Measurements from ENCODE around the gene ARX. TPM values are rescaled to one million over a fixed set of nuclear protein-coding genes. Genes with fewer than 3 reads are reported as not detected.
A peak's percentile ranks its signal among the peaks of the same experiment; 100 is the strongest.

Gene ARX
- not detected for total RNA-seq

- no peak within 1 kb of the TSS for H3K27ac Mint-ChIP-seq
- H3K27me3 Mint-ChIP-seq: peaks cover 31% of the 10 kb centered on the region in 2 donors
- DNase-seq (ENCODE audit: low spot score) (no peak), ATAC-seq (peak; percentile 64 to 80)
- H3K36me3 Mint-ChIP-seq: no peaks in the 10 kb centered on the region
- peak within 1 kb of the TSS; percentile 20 for H3K4me3 Mint-ChIP-seq
- peaks cover 5 to 22% of the 10 kb centered on the region in 2 donors for H3K4me1 Mint-ChIP-seq (ENCODE audit: low read depth in 2 of 2)
- no peaks in the 10 kb centered on the region for H3K9me3 Mint-ChIP-seq
Measured at GRCh38 chrX:25015486-25016360, at the start of gene ARX. Gene ARX, minus strand, starts transcription at chrX:25015965. Its CDS starts 228 bp downstream, at chrX:25015737.

GRCh38 chrX:25059273-25059672, 43.5 kb upstream of the ARX start:
- no peak overlapping the region for H3K27ac Mint-ChIP-seq
- H3K36me3 Mint-ChIP-seq: no peaks in the 10 kb centered on the region
- peaks cover 0 to 11% of the 10 kb centered on the region in 2 donors for H3K27me3 Mint-ChIP-seq
- DNase-seq (ENCODE audit: low spot score) (no peak), ATAC-seq (no peak)
- no peaks in the 10 kb centered on the region for H3K4me1 Mint-ChIP-seq (ENCODE audit: low read depth in 2 of 2)
- no peak overlapping the region for H3K4me3 Mint-ChIP-seq
- no peaks in the 10 kb centered on the region for H3K9me3 Mint-ChIP-seq

- no peaks in the 10 kb centered on the region for H3K9me3 Mint-ChIP-seq
- no peaks in the 10 kb centered on the region for H3K36me3 Mint-ChIP-seq
- peaks cover 0 to 9% of the 10 kb centered on the region in 2 donors for H3K27me3 Mint-ChIP-seq
- no peak overlapping the region for H3K27ac Mint-ChIP-seq
- no peak for DNase-seq (ENCODE audit: low spot score)
- no peak for ATAC-seq
- no peak overlapping the region for H3K4me3 Mint-ChIP-seq
- peaks cover 7 to 8% of the 10 kb centered on the region in 2 donors for H3K4me1 Mint-ChIP-seq (ENCODE audit: low read depth in 2 of 2)
Measured at GRCh38 chrX:25052798-25053534, 37.2 kb upstream of the ARX start.

GRCh38 chrX:25049971-25050370, 34.2 kb upstream of the ARX start:
- no peaks in the 10 kb centered on the region for H3K9me3 Mint-ChIP-seq
- H3K4me3 Mint-ChIP-seq: no peak overlapping the region
- no peaks in the 10 kb centered on the region for H3K36me3 Mint-ChIP-seq
- H3K27me3 Mint-ChIP-seq: peaks cover 0 to 8% of the 10 kb centered on the region in 2 donors
- ATAC-seq: no peak
- no peak overlapping the region for H3K27ac Mint-ChIP-seq
- H3K4me1 Mint-ChIP-seq (ENCODE audit: low read depth in 2 of 2): peaks cover 7 to 8% of the 10 kb centered on the region in 2 donors
- DNase-seq (ENCODE audit: low spot score): no peak

GRCh38 chrX:25049357-25049756, 33.6 kb upstream of the ARX start:
- DNase-seq (ENCODE audit: low spot score): no peak
- Mint-ChIP-seq H3K36me3 (no peaks in the 10 kb centered on the region), H3K27ac (no peak overlapping the region), H3K4me3 (no peak overlapping the region), H3K27me3 (peaks cover 0 to 8% of the 10 kb centered on the region in 2 donors), H3K9me3 (no peaks in the 10 kb centered on the region), H3K4me1 (ENCODE audit: low read depth in 2 of 2) (peaks cover 7 to 8% of the 10 kb centered on the region in 2 donors)
- ATAC-seq: no peak

- peaks cover 7 to 8% of the 10 kb centered on the region in 2 donors for H3K4me1 Mint-ChIP-seq (ENCODE audit: low read depth in 2 of 2)
- ATAC-seq (no peak), DNase-seq (ENCODE audit: low spot score) (no peak)
- H3K27me3 Mint-ChIP-seq: peaks cover 0 to 10% of the 10 kb centered on the region in 2 donors
- H3K27ac Mint-ChIP-seq: no peak overlapping the region
- H3K36me3 Mint-ChIP-seq: no peaks in the 10 kb centered on the region
- H3K9me3 Mint-ChIP-seq: no peaks in the 10 kb centered on the region
- no peak overlapping the region for H3K4me3 Mint-ChIP-seq
Measured at GRCh38 chrX:25048178-25048577, 32.4 kb upstream of the ARX start.

- Mint-ChIP-seq H3K4me3 (no peak overlapping the region), H3K4me1 (ENCODE audit: low read depth in 2 of 2) (no peaks in the 10 kb centered on the region), H3K27ac (no peak overlapping the region), H3K27me3 (peaks cover 0 to 4% of the 10 kb centered on the region in 2 donors), H3K9me3 (no peaks in the 10 kb centered on the region), H3K36me3 (no peaks in the 10 kb centered on the region)
- ATAC-seq: no peak
- DNase-seq (ENCODE audit: low spot score): no peak
Measured at GRCh38 chrX:25043192-25043591, 27.4 kb upstream of the ARX start.

GRCh38 chrX:25039036-25039435, 23.3 kb upstream of the ARX start:
- Mint-ChIP-seq H3K4me3 (no peak overlapping the region), H3K27me3 (peaks cover 7 to 8% of the 10 kb centered on the region in 2 donors), H3K9me3 (no peaks in the 10 kb centered on the region), H3K4me1 (ENCODE audit: low read depth in 2 of 2) (no peaks in the 10 kb centered on the region), H3K27ac (no peak overlapping the region), H3K36me3 (no peaks in the 10 kb centered on the region)
- ATAC-seq (no peak), DNase-seq (ENCODE audit: low spot score) (no peak)

GRCh38 chrX:25034889-25035288, 19.1 kb upstream of the ARX start:
- H3K27ac Mint-ChIP-seq: no peak overlapping the region
- no peaks in the 10 kb centered on the region for H3K36me3 Mint-ChIP-seq
- H3K9me3 Mint-ChIP-seq: no peaks in the 10 kb centered on the region
- no peak for ATAC-seq
- peaks cover 8 to 9% of the 10 kb centered on the region in 2 donors for H3K27me3 Mint-ChIP-seq
- H3K4me3 Mint-ChIP-seq: no peak overlapping the region
- no peak for DNase-seq (ENCODE audit: low spot score)
- no peaks in the 10 kb centered on the region for H3K4me1 Mint-ChIP-seq (ENCODE audit: low read depth in 2 of 2)

- H3K9me3 Mint-ChIP-seq: no peaks in the 10 kb centered on the region
- peaks cover 8 to 24% of the 10 kb centered on the region in 2 donors for H3K27me3 Mint-ChIP-seq
- DNase-seq (ENCODE audit: low spot score) (no peak), ATAC-seq (no peak)
- no peaks in the 10 kb centered on the region for H3K4me1 Mint-ChIP-seq (ENCODE audit: low read depth in 2 of 2)
- no peaks in the 10 kb centered on the region for H3K36me3 Mint-ChIP-seq
- H3K27ac Mint-ChIP-seq: no peak overlapping the region
- no peak overlapping the region for H3K4me3 Mint-ChIP-seq
Measured at GRCh38 chrX:25029288-25029825, 13.6 kb upstream of the ARX start.

GRCh38 chrX:25028726-25029125, 13.0 kb upstream of the ARX start:
- H3K27me3 Mint-ChIP-seq: peaks cover 15 to 29% of the 10 kb centered on the region in 2 donors
- DNase-seq (ENCODE audit: low spot score) (no peak), ATAC-seq (no peak)
- H3K27ac Mint-ChIP-seq: no peak overlapping the region
- H3K9me3 Mint-ChIP-seq: no peaks in the 10 kb centered on the region
- no peak overlapping the region for H3K4me3 Mint-ChIP-seq
- no peaks in the 10 kb centered on the region for H3K36me3 Mint-ChIP-seq
- peaks cover 0 to 5% of the 10 kb centered on the region in 2 donors for H3K4me1 Mint-ChIP-seq (ENCODE audit: low read depth in 2 of 2)

GRCh38 chrX:25026576-25026975, 10.8 kb upstream of the ARX start:
- ATAC-seq: no peak
- Mint-ChIP-seq H3K27me3 (peaks cover 29 to 46% of the 10 kb centered on the region in 2 donors), H3K9me3 (no peaks in the 10 kb centered on the region), H3K4me1 (ENCODE audit: low read depth in 2 of 2) (peaks cover 4 to 15% of the 10 kb centered on the region in 2 donors), H3K4me3 (no peak overlapping the region), H3K36me3 (peaks cover 6% of the 10 kb centered on the region), H3K27ac (no peak overlapping the region)
- DNase-seq (ENCODE audit: low spot score): no peak

GRCh38 chrX:25025615-25026014, 9.8 kb upstream of the ARX start:
- no peak overlapping the region for H3K4me3 Mint-ChIP-seq
- DNase-seq (ENCODE audit: low spot score): no peak
- peaks cover 34 to 45% of the 10 kb centered on the region in 2 donors for H3K27me3 Mint-ChIP-seq
- H3K36me3 Mint-ChIP-seq: peaks cover 6% of the 10 kb centered on the region
- peaks cover 4 to 15% of the 10 kb centered on the region in 2 donors for H3K4me1 Mint-ChIP-seq (ENCODE audit: low read depth in 2 of 2)
- ATAC-seq: no peak
- H3K27ac Mint-ChIP-seq: no peak overlapping the region
- no peaks in the 10 kb centered on the region for H3K9me3 Mint-ChIP-seq

- ATAC-seq: no peak
- Mint-ChIP-seq H3K27me3 (peaks cover 37 to 42% of the 10 kb centered on the region in 2 donors), H3K4me1 (ENCODE audit: low read depth in 2 of 2) (peaks cover 4 to 15% of the 10 kb centered on the region in 2 donors), H3K36me3 (peaks cover 6% of the 10 kb centered on the region), H3K9me3 (no peaks in the 10 kb centered on the region), H3K27ac (no peak overlapping the region), H3K4me3 (no peak overlapping the region)
- no peak for DNase-seq (ENCODE audit: low spot score)
Measured at GRCh38 chrX:25023908-25024307, 8.1 kb upstream of the ARX start.
